WERI-Rb-1 (cell line): ENCODE results near the gene LEMD3.
A peak's percentile ranks its signal among the peaks of the same experiment; 100 is the strongest.

Experiments
- DNase-seq: peaks from one replicate; pipeline ENCODE4 v3.0.0-alpha.2; 2020
- H3K27ac ChIP-seq: fragments of 250-450 bp; sonication (Bioruptor Pico); 2 replicates; pipeline ENCODE4 v1.5.1; 2020; ENCODE audit warnings: mild to moderate bottlenecking, moderate library complexity
- H3K27me3 ChIP-seq: fragments of 250-450 bp; sonication (Bioruptor Pico); 2 replicates; pipeline ENCODE4 v1.5.1; 2021; ENCODE audit warnings: mild to moderate bottlenecking, low read depth, moderate library complexity; ENCODE audit not compliant: insufficient read depth, severe bottlenecking
- H3K36me3 ChIP-seq: fragments of 250-450 bp; sonication (Bioruptor Pico); 2 replicates; pipeline ENCODE4 v1.5.1; 2020; ENCODE audit warnings: mild to moderate bottlenecking, moderate library complexity
- H3K4me3 ChIP-seq: 2 replicates; pipeline ENCODE4 v1.5.1; 2011; ENCODE audit warnings: low read depth, mild to moderate bottlenecking, control low read depth, low read length
- H3K9me3 ChIP-seq: fragments of 250-450 bp; sonication (Bioruptor Pico); 2 replicates; pipeline ENCODE4 v1.5.1; 2021; ENCODE audit warnings: mild to moderate bottlenecking, moderate library complexity; ENCODE audit not compliant: severe bottlenecking
- TF ChIP-seq, protein P1 (sequence below): IDR thresholded peaks from 2 replicates; pipeline ENCODE4 v1.5.1; 2011; ENCODE audit warnings: low read depth, mild to moderate bottlenecking, control low read depth, inconsistent platforms, low read length

The LEMD3 gene

DNA sequence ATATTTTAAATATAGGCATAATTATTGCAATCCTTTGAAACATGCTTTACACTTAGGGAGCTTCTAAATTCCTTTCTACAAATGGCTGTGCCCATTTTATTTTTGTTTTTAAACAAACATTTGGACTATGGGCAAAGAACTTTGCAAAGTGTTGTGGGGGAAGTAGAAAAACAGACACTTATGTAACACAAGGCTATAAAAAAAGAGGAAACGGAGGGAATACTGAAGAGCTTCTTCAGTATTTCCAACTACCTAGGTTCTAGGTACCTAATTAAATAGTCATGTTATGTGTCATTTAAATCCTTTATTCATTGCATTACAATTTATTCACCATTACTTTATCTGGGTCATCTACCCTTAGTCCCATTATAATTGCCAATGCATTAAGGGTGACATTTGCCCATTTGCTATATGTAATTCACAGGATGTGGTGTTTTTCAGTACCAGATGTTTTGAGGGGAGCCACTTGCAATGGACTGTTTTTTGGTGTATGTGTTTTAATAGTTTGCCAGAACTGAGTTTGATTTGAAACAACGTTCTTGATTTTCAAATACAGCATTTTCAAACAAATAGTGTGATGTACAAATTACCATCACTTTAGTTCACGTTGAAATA is 107.6 kb downstream of the LEMD3 start:
- no peaks in the 10 kb centered on the region for H3K27me3 ChIP-seq
- no peak overlapping the region for H3K27ac ChIP-seq
- peaks cover 4% of the 10 kb centered on the region; the same call in 1 of the 2 replicates for H3K36me3 ChIP-seq
- H3K4me3 ChIP-seq: no peak overlapping the region
- no peak for DNase-seq
- no peaks in the 10 kb centered on the region for H3K9me3 ChIP-seq
- TF ChIP-seq, protein P1, sequence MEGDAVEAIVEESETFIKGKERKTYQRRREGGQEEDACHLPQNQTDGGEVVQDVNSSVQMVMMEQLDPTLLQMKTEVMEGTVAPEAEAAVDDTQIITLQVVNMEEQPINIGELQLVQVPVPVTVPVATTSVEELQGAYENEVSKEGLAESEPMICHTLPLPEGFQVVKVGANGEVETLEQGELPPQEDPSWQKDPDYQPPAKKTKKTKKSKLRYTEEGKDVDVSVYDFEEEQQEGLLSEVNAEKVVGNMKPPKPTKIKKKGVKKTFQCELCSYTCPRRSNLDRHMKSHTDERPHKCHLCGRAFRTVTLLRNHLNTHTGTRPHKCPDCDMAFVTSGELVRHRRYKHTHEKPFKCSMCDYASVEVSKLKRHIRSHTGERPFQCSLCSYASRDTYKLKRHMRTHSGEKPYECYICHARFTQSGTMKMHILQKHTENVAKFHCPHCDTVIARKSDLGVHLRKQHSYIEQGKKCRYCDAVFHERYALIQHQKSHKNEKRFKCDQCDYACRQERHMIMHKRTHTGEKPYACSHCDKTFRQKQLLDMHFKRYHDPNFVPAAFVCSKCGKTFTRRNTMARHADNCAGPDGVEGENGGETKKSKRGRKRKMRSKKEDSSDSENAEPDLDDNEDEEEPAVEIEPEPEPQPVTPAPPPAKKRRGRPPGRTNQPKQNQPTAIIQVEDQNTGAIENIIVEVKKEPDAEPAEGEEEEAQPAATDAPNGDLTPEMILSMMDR: no peak

DNA sequence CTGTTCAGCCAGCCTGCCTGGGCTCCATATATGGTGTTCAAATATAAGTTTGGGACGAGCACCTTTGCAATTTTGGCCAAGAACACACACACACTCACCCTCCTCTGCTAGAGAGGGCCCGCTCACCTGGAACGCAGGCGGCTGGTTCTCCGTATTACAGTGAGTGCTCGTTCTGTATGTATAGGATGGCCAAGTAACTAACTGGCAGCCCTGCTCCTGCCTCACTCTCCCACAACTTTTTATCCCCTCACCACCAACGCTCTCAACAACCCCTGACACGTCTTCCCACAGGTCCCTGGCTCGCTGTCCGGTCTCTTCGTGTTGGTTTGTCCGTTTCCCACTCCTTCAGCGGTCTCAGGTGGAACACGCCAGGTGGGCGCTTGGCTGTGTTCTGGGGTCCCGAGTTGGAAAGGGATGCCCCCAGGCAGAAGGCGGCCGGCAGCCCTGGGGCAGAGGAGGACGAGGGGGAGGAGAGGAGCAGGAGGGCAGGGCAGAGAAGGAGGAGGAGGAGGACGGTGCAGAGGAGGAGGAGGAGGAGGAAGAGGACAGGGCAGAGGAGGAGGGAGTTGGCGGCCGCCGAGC is 108.7 kb downstream of the LEMD3 start:
- peaks cover 4% of the 10 kb centered on the region; the same call in 1 of the 2 replicates for H3K36me3 ChIP-seq
- DNase-seq: no peak
- H3K4me3 ChIP-seq: peak overlapping the region; percentile 78
- H3K27me3 ChIP-seq: no peaks in the 10 kb centered on the region
- no peaks in the 10 kb centered on the region for H3K9me3 ChIP-seq
- H3K27ac ChIP-seq: no peak overlapping the region
- TF ChIP-seq, protein P1: no peak

DNA sequence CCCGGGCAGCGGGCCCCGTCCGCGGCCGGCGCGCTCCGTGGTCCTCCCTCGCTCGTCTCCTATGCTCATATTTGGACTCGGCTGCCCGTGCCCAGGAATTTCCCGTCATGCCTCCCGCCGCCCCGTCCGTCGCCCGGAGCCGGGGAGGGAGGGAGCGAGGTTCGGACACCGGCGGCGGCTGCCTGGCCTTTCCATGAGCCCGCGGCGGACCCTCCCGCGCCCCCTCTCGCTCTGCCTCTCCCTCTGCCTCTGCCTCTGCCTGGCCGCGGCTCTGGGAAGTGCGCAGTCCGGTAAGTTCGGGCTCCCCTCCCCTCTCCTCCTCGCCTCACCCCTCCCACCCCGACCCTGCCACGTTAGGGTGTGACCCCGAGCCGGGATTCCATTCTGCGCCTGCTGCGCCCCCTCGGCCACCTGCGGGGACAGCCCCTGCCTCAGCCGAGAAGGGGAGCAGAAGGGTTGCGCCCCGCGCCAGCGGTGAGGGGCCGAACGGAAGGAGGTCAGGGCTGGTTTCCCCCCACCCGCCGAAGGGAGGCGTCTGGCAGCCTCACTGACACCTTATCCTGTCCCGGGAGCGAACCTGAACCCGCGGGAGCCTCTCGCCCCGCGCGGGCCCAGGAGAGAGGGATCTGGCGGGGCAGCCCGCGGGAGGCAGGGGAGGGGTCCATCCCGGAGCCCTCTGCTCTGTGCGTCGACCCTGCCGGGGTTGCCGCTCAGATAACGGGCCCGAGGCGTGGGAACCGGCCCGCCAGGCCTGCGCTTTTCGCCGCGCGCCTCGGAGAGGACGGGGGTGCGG is 109.4 kb downstream of the LEMD3 start, which contains the start of gene MSRB3:
MSRB3 (plus strand) TSS at position 108 of the 793 bp plus-strand sequence. CDS start 29,897 bp downstream, outside the sequence.
- DNase-seq: peak; percentile 62
- Histone ChIP-seq H3K36me3 (peaks cover 4% of the 10 kb centered on the region; the same call in 1 of the 2 replicates), H3K9me3 (no peaks in the 10 kb centered on the region), H3K27ac (peak within 1 kb of the TSS; percentile 4; the same call in 1 of the 2 replicates), H3K4me3 (peak within 1 kb of the TSS; percentile 78), H3K27me3 (no peaks in the 10 kb centered on the region)
- TF ChIP-seq, protein P1: peak; percentile 22; the same call in 1 of the 2 replicates

DNA sequence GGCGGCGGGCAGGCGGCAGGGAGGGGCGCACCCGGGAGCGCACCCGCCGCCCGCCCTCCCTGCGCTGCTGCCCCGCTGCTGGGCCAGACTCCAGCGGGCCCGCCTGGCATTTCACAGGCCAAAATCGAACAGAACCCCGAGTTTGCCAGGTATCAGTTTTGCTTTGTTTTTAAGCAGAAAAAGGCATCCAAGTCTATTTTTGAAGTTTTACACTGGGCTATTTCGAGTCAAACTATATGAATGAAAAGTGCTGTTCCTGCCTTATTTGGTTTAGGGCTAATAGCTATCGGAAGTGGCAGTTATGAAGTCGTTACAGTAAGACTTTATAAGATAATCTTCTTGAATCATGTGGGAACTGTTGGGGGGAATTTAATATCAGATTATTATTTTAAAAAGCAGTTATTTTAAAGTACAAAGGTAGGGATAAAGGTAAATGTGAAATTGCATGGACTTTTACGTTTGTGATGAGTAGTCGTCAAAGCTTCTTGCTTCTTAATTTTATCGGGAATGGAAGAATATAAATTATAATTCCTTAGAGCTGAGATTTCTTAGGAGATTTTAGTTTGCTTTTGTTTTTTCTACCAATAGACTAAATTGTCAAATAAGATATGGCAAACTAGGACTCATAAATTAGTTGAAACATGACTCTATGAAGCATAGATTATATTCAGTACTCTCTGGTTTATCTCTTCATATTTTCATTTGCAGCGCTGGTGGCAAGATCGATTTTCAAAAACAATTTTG is 110.2 kb downstream of the LEMD3 start:
- Histone ChIP-seq H3K36me3 (peaks cover 4% of the 10 kb centered on the region; the same call in 1 of the 2 replicates), H3K27ac (no peak overlapping the region), H3K9me3 (no peaks in the 10 kb centered on the region), H3K4me3 (peak overlapping the region; percentile 78), H3K27me3 (no peaks in the 10 kb centered on the region)
- TF ChIP-seq, protein P1: no peak
- no peak for DNase-seq

DNA sequence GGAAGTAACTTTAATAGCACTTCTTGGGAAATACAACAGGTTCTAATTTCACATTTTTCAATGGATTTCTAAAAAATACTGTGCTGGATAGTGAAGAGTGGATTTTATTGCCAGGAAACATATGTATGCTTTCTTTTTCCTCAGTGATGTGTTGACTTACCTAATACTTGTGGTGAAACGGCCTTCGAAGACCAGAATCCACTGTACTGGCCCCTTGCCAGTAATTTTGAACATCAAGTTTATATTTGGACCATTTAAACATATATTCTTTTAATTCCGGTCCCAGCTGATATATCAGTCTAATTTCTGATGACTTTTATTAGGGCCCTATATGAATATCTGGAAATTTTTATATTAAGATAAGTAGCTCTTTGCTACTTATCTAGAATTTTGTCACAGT is 110.9 kb downstream of the LEMD3 start:
- Histone ChIP-seq H3K27ac (no peak overlapping the region), H3K27me3 (no peaks in the 10 kb centered on the region), H3K36me3 (peaks cover 4% of the 10 kb centered on the region; the same call in 1 of the 2 replicates), H3K4me3 (no peak overlapping the region), H3K9me3 (no peaks in the 10 kb centered on the region)
- no peak for DNase-seq
- TF ChIP-seq, protein P1: no peak
